HepG2 (cell line): ENCODE results near the gene FAM20C. TPM values are rescaled to one million over a fixed set of nuclear protein-coding genes. Genes with fewer than 3 reads are reported as not detected.

Experiments
- BRCA1 ChIP-seq: sonication (generic); formaldehyde crosslinking; IDR thresholded peaks from 2 replicates; pipeline ENCODE4 v1.4.0; 2020; ENCODE audit warnings: missing genetic modification reagents
- ETV5 ChIP-seq: IDR thresholded peaks from 2 replicates; pipeline ENCODE4 v1.6.1; 2018; ENCODE audit warnings: missing biosample characterization, missing genetic modification reagents, inconsistent platforms, borderline replicate concordance
- GFI1 ChIP-seq: sonication (generic); formaldehyde crosslinking; IDR thresholded peaks from 2 replicates; pipeline ENCODE4 v1.5.0; 2020; ENCODE audit warnings: missing genetic modification reagents, mild to moderate bottlenecking, borderline replicate concordance
- GPN1 ChIP-seq: sonication (generic); formaldehyde crosslinking; IDR thresholded peaks from 2 replicates; pipeline ENCODE4 v1.5.1; 2020; ENCODE audit warnings: missing genetic modification reagents, borderline replicate concordance
- GTF3A ChIP-seq: sonication (generic); formaldehyde crosslinking; conservative IDR thresholded peaks from 2 replicates; pipeline ENCODE4 v1.4.0; 2020; ENCODE audit warnings: mild to moderate bottlenecking, missing genetic modification reagents
- HDAC1 ChIP-seq: sonication (generic); formaldehyde crosslinking; IDR thresholded peaks from 2 replicates; pipeline ENCODE4 v1.5.1; 2020; ENCODE audit warnings: mild to moderate bottlenecking, missing genetic modification reagents
- KDM5A ChIP-seq: fragments of 200-600 bp; sonication (generic); IDR thresholded peaks from 2 replicates; pipeline ENCODE4 v1.7.0; 2018; ENCODE audit warnings: antibody characterized with exemption, mild to moderate bottlenecking, low read length, borderline replicate concordance
- KLF12 ChIP-seq: sonication (generic); formaldehyde crosslinking; IDR thresholded peaks from 2 replicates; pipeline ENCODE4 v1.4.0; 2020; ENCODE audit warnings: missing genetic modification reagents, borderline replicate concordance
- KLF6 ChIP-seq: IDR thresholded peaks from 2 replicates; pipeline ENCODE4 v1.8.0; 2016; ENCODE audit warnings: missing biosample characterization, missing genetic modification reagents
- MED8 ChIP-seq: sonication (generic); formaldehyde crosslinking; IDR thresholded peaks from 2 replicates; pipeline ENCODE4 v1.8.1; 2023; ENCODE audit warnings: mild to moderate bottlenecking, missing genetic modification reagents; ENCODE audit not compliant: insufficient replicate concordance
- MTF1 ChIP-seq: sonication (generic); formaldehyde crosslinking; IDR thresholded peaks from 2 replicates; pipeline ENCODE4 v1.5.0; 2020; ENCODE audit warnings: missing genetic modification reagents
- MXD4 ChIP-seq: IDR thresholded peaks from 2 replicates; pipeline ENCODE4 v1.6.1; 2016; ENCODE audit warnings: mild to moderate bottlenecking, missing biosample characterization, missing genetic modification reagents
- NCOR1 ChIP-seq: fragments of 200-600 bp; sonication (generic); IDR thresholded peaks from 2 replicates; pipeline ENCODE4 v1.7.0; 2017; ENCODE audit warnings: antibody characterized with exemption, low read length, borderline replicate concordance
- ONECUT2 ChIP-seq: sonication (generic); formaldehyde crosslinking; IDR thresholded peaks from 2 replicates; pipeline ENCODE4 v1.4.0; 2020; ENCODE audit warnings: missing genetic modification reagents
- POLR2AphosphoS5 ChIP-seq: IDR thresholded peaks from 2 replicates; pipeline ENCODE4 v1.6.1; 2012; ENCODE audit warnings: low read depth, low read length
- SOX5 ChIP-seq: IDR thresholded peaks from 2 replicates; pipeline ENCODE4 v1.6.1; 2016; ENCODE audit warnings: borderline replicate concordance
- TP53 ChIP-seq: sonication (generic); formaldehyde crosslinking; conservative IDR thresholded peaks from 2 replicates; pipeline ENCODE4 v1.4.0; 2020; ENCODE audit warnings: missing genetic modification reagents
- ZFP36 ChIP-seq: fragments of 150-350 bp; IDR thresholded peaks from 2 replicates; pipeline ENCODE4 v1.6.1; 2018; ENCODE audit warnings: borderline replicate concordance, low read length, low read depth; ENCODE audit not compliant: partially characterized antibody
- ZNF430 ChIP-seq: sonication (generic); formaldehyde crosslinking; IDR thresholded peaks from 2 replicates; pipeline ENCODE4 v1.9.0; 2021; ENCODE audit warnings: mild to moderate bottlenecking, missing genetic modification reagents
- ZNF614 ChIP-seq: IDR thresholded peaks from 2 replicates; pipeline ENCODE4 v1.6.1; 2018; ENCODE audit warnings: missing biosample characterization, missing genetic modification reagents, inconsistent platforms, borderline replicate concordance
- polyA plus RNA-seq, 8 experiments: library from polyadenylated mRNA; depleted of rRNA in 3 of 8; stranded (reverse) in 7 of 8; unstranded in 1 of 8; fragments of >200 nt; fragmentation: Illumina TruSeq in 4 of 8; extraction: Trizol in 4 of 8; gene quantifications; 2 replicates each; pipeline versions ENCODE4 v1.2.1 to v1.2.3, GENCODE V29; 2011 to 2016; ENCODE audit warnings: low read depth in 4 of 8, missing spikeins in 1 of 8, mixed read lengths in 1 of 8; ENCODE audit not compliant: insufficient read depth in 1 of 8
- total RNA-seq, 5 experiments: library from RNA; depleted of rRNA; stranded (reverse); fragments of >200 nt; fragmentation: Illumina TruSeq; extraction: Trizol; gene quantifications; 2 replicates each; pipeline ENCODE4 v1.2.3, GENCODE V29; 2016; ENCODE audit warnings: low read depth in 1 of 5
- TF ChIP-seq, protein P1 (sequence below): sonication (generic); formaldehyde crosslinking; IDR thresholded peaks from 2 replicates; pipeline ENCODE4 v1.4.0; 2020; ENCODE audit warnings: missing genetic modification reagents
- TF ChIP-seq, protein P2 (sequence below): IDR thresholded peaks from 2 replicates; pipeline ENCODE4 v1.6.1; 2016; ENCODE audit warnings: missing compliant biosample characterization, missing genetic modification reagents, borderline replicate concordance
- TF ChIP-seq, protein P3 (sequence below): IDR thresholded peaks from 2 replicates; pipeline ENCODE4 v1.6.1; 2018; ENCODE audit warnings: missing genetic modification reagents, mild to moderate bottlenecking, missing compliant biosample characterization
- TF ChIP-seq, protein P4 (sequence below): sonication (generic); formaldehyde crosslinking; IDR thresholded peaks from 2 replicates; pipeline ENCODE4 v1.5.1; 2020; ENCODE audit warnings: missing genetic modification reagents, mild to moderate bottlenecking, borderline replicate concordance
- TF ChIP-seq, protein P5 (sequence below): sonication (generic); formaldehyde crosslinking; IDR thresholded peaks from 2 replicates; pipeline ENCODE4 v1.8.0; 2022; ENCODE audit warnings: missing genetic modification reagents, mild to moderate bottlenecking, inconsistent platforms, borderline replicate concordance

FAM20C gene
- total and polyA plus RNA-seq, 2 of the 13 experiments (the other 11 are each of a cell fraction or from before 2014, with no cell fraction given), result 11.9 to 19.9 TPM

DNA sequence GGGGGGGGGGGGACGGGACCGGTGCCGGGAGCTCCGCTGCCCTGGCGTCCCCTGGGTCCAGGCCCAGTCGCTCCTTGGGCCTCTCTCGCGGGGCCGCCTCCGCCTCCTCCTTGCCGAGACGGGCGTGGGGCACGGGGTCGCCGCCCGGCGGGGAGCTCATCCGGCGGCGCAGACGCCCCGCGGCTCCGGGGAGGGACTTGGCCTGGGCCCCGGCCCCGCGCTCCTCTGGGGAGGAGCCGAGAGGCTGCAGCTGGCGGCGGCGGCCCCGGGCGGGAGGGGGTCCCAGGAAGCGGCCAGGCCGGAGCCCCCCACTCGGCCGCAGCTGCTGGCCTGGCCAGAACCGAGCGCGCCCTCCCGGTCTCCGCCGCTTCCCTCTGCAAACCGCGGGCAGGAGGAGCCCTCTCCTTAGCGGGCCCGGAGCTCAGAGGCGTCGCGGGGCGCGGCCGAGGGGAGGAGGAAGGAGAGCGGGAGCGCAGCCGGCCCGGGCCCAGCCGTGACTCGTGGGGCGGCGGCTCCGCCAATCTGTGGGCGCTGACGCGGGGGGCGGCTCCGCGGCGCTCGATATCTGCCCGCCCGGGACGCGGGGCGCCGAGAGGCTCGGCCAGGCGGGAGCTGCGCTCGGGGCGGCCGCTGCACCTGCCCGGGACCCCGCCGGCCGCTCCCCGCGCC lies at the start of gene FAM20C (continued):
- TF ChIP-seq HDAC1 (peak; percentile 39), TP53 (CRISPR knock-in tag) (no peak), GTF3A (no peak), ZNF614 (CRISPR knock-in tag) (no peak), KLF12 (CRISPR knock-in tag) (peak; percentile 52; the same call in 1 of the 2 replicates), GFI1 (CRISPR knock-in tag) (no peak), SOX5 (CRISPR knock-in tag) (no peak), BRCA1 (no peak), ZFP36 (no peak), MED8 (CRISPR knock-in tag) (no peak), MTF1 (CRISPR knock-in tag) (no peak), ZNF430 (CRISPR knock-in tag) (no peak), ETV5 (peak; percentile 36; the same call in 1 of the 2 replicates), MXD4 (CRISPR knock-in tag) (no peak), KLF6 (CRISPR knock-in tag) (no peak), ONECUT2 (CRISPR knock-in tag) (no peak), NCOR1 (no peak), POLR2AphosphoS5 (peak; percentile 40; the same call in 1 of the 2 replicates), GPN1 (no peak), KDM5A (no peak)
- TF ChIP-seq, protein P1, sequence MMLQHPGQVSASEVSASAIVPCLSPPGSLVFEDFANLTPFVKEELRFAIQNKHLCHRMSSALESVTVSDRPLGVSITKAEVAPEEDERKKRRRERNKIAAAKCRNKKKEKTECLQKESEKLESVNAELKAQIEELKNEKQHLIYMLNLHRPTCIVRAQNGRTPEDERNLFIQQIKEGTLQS (CRISPR knock-in tag), result no peak
- TF ChIP-seq, protein P2, sequence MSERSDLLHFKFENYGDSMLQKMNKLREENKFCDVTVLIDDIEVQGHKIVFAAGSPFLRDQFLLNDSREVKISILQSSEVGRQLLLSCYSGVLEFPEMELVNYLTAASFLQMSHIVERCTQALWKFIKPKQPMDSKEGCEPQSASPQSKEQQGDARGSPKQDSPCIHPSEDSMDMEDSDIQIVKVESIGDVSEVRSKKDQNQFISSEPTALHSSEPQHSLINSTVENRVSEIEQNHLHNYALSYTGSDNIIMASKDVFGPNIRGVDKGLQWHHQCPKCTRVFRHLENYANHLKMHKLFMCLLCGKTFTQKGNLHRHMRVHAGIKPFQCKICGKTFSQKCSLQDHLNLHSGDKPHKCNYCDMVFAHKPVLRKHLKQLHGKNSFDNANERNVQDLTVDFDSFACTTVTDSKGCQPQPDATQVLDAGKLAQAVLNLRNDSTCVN (CRISPR knock-in tag), result no peak
- TF ChIP-seq, protein P3, sequence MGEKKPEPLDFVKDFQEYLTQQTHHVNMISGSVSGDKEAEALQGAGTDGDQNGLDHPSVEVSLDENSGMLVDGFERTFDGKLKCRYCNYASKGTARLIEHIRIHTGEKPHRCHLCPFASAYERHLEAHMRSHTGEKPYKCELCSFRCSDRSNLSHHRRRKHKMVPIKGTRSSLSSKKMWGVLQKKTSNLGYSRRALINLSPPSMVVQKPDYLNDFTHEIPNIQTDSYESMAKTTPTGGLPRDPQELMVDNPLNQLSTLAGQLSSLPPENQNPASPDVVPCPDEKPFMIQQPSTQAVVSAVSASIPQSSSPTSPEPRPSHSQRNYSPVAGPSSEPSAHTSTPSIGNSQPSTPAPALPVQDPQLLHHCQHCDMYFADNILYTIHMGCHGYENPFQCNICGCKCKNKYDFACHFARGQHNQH (CRISPR knock-in tag), result no peak
- TF ChIP-seq, protein P4, sequence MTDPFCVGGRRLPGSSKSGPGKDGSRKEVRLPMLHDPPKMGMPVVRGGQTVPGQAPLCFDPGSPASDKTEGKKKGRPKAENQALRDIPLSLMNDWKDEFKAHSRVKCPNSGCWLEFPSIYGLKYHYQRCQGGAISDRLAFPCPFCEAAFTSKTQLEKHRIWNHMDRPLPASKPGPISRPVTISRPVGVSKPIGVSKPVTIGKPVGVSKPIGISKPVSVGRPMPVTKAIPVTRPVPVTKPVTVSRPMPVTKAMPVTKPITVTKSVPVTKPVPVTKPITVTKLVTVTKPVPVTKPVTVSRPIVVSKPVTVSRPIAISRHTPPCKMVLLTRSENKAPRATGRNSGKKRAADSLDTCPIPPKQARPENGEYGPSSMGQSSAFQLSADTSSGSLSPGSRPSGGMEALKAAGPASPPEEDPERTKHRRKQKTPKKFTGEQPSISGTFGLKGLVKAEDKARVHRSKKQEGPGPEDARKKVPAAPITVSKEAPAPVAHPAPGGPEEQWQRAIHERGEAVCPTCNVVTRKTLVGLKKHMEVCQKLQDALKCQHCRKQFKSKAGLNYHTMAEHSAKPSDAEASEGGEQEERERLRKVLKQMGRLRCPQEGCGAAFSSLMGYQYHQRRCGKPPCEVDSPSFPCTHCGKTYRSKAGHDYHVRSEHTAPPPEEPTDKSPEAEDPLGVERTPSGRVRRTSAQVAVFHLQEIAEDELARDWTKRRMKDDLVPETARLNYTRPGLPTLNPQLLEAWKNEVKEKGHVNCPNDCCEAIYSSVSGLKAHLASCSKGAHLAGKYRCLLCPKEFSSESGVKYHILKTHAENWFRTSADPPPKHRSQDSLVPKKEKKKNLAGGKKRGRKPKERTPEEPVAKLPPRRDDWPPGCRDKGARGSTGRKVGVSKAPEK, result no peak
- TF ChIP-seq, protein P5, sequence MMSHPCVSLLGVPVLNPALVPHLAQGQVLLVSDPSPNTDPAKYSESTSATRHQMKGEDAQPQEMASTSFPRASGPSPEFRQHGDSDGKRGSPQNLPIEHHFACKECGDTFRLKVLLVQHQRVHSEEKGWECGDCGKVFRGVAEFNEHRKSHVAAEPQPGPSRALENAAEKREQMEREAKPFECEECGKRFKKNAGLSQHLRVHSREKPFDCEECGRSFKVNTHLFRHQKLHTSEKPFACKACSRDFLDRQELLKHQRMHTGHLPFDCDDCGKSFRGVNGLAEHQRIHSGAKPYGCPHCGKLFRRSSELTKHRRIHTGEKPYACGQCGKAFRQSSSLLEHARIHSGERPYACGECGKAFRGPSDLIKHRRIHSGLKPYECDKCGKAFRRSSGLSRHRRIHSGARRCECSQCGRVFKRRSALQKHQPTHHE (CRISPR knock-in tag), result no peak
